ENCODE results near the gene LRRC3C. TPM values are rescaled to one million over a fixed set of nuclear protein-coding genes. Genes with fewer than 3 reads are reported as not detected.

Gene LRRC3C
- total RNA-seq, 6 experiments from 2014 or later = not detected

DNA sequence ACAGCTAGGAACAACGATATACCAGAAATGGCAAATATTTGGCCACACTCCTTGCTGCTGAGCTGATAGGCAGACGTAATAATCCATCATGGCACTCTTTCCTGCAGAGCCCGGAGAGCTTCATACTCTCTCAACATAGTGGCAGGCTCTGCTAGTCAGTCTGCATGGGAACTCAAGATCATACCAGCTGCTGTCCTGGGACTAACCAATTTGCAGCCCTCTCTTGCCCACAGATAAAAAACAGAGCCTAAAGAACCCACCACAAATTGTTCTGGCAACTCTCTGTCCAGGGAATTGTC lies 22.6 kb upstream of the LRRC3C start:
- Histone ChIP-seq H3K4me3 (no peak overlapping the region), H3K36me3 (peaks cover 0 to 27% (median 7%) of the 10 kb centered on the region in 4 donors), H3K9me3 (no peaks in the 10 kb centered on the region), H3K27ac (peak overlapping the region in 1 of 3 donors; percentile 6), H3K4me1 (peaks cover 0 to 11% (median 3%) of the 10 kb centered on the region in 4 donors), H3K27me3 (no peaks in the 10 kb centered on the region)
- TF ChIP-seq, protein P1, sequence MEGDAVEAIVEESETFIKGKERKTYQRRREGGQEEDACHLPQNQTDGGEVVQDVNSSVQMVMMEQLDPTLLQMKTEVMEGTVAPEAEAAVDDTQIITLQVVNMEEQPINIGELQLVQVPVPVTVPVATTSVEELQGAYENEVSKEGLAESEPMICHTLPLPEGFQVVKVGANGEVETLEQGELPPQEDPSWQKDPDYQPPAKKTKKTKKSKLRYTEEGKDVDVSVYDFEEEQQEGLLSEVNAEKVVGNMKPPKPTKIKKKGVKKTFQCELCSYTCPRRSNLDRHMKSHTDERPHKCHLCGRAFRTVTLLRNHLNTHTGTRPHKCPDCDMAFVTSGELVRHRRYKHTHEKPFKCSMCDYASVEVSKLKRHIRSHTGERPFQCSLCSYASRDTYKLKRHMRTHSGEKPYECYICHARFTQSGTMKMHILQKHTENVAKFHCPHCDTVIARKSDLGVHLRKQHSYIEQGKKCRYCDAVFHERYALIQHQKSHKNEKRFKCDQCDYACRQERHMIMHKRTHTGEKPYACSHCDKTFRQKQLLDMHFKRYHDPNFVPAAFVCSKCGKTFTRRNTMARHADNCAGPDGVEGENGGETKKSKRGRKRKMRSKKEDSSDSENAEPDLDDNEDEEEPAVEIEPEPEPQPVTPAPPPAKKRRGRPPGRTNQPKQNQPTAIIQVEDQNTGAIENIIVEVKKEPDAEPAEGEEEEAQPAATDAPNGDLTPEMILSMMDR (IDR thresholded peaks at IDR 0.05) = no peak
- TF ChIP-seq POLR2A (IDR thresholded peaks at IDR 0.05) = no peak
- WGBS (ENCODE audit: insufficient coverage, low coverage, low lambda C conversion rate, missing lambda C conversion rate) = 67% methylated on average over 1 of the region's 3 CpGs
- no peak for DNase-seq
- ATAC-seq = peak in 2 of 4 donors; percentile 50 to 57
- intact Hi-C loops (cut with DNase I) = no loop called here

DNA sequence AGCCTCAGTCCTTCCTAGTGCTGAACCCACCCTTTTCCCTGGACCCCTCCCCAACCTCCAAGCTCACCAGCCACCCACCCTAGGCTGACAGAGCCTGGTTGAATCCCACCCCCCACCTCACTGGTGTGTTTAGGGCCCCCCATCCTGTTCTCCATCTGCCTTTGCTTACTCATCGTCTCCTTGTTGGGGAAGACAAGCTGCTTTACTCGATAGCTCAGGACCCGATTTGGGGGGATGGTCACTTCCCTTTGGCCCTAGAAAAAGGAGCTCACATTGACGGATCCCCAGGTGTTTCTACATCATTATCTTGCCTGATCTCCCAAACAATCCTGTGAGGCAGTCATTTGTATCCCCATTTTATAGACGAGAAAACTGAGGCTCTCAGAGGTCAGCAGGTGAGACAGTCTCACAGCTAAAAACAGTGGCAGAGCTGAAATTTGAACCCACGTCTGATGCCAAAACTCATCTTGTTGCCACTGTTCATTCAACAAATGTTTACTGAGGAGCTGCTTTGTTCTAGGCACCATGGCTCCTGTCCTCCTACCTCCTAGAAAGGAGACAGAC lies 18.7 kb upstream of the LRRC3C start:
- no peak overlapping the region for H3K4me3 ChIP-seq
- H3K27me3 ChIP-seq = no peaks in the 10 kb centered on the region
- DNase-seq (no peak), ATAC-seq (no peak)
- no peaks in the 10 kb centered on the region for H3K9me3 ChIP-seq
- intact Hi-C loops (cut with DNase I) = no loop called here
- 79% methylated on average over 3 of the region's 6 CpGs for WGBS (ENCODE audit: insufficient coverage, low coverage, low lambda C conversion rate, missing lambda C conversion rate)
- TF ChIP-seq, protein P1 (IDR thresholded peaks at IDR 0.05) = no peak
- no peak for TF ChIP-seq POLR2A (IDR thresholded peaks at IDR 0.05)
- peaks cover 0 to 31% (median 9%) of the 10 kb centered on the region in 4 donors for H3K36me3 ChIP-seq
- no peak overlapping the region for H3K27ac ChIP-seq
- H3K4me1 ChIP-seq = peaks cover 0 to 20% (median 6%) of the 10 kb centered on the region in 4 donors

DNA sequence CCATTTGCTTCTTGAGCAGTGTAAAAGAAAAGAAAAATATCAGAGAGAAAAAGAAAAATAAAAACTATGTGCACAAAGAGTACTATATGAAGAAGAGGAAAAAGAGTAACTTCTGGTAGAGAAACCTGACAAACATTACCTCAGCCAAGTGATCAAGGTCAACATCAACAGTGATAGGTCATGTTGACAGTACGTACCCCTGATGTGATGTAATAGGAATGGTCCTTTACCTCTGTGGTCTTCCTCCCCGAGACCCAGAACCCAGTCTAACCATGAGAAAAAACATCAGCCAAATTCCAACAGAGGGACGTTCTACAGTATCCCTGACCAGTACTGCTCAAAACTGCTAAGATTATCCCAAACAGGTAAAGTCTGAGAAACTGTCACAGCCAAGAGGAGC lies 13.5 kb upstream of the LRRC3C start:
- no peak for DNase-seq
- H3K4me1 ChIP-seq = peaks cover 0 to 42% (median 12%) of the 10 kb centered on the region in 4 donors
- TF ChIP-seq, protein P1 (IDR thresholded peaks at IDR 0.05) = no peak
- TF ChIP-seq POLR2A (IDR thresholded peaks at IDR 0.05) = no peak
- no peaks in the 10 kb centered on the region for H3K27me3 ChIP-seq
- peak overlapping the region; percentile 40 to 74 (median 64) for H3K27ac ChIP-seq
- ATAC-seq = peak; percentile 64 to 69 (median 66)
- no peaks in the 10 kb centered on the region for H3K9me3 ChIP-seq
- peaks cover 0 to 21% (median 7%) of the 10 kb centered on the region in 4 donors for H3K36me3 ChIP-seq
- 19% methylated on average over 2 of the region's 3 CpGs for WGBS (ENCODE audit: insufficient coverage, low coverage, low lambda C conversion rate, missing lambda C conversion rate)
- intact Hi-C loops (cut with DNase I) = no loop called here
- no peak overlapping the region for H3K4me3 ChIP-seq

DNA sequence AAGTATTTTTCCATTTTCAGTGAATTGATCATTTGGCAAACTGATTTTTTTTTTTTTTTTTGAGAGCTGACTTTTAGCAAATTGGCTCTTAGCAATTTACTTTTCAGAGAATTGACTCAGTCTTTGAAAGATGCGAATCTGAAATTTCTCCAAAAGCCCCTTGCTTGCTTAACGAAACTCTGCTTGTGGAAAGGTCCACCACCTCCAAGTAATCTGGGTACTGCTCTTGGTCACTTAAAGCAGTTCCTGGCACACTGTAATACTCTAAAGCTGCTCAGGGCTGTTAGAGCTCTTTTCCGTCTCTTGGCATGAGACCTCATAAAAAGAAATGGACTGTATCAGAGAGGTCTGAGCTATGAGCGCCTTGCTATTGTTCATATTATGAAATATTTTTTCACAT lies 12.0 kb upstream of the LRRC3C start:
- TF ChIP-seq, protein P1 (IDR thresholded peaks at IDR 0.05) = no peak
- no peak for TF ChIP-seq POLR2A (IDR thresholded peaks at IDR 0.05)
- WGBS (ENCODE audit: insufficient coverage, low coverage, low lambda C conversion rate, missing lambda C conversion rate) = 73% methylated on average over 4 of the region's 4 CpGs
- peak overlapping the region in 2 of 3 donors; percentile 4 to 60 for H3K27ac ChIP-seq
- peaks cover 0 to 8% (median under 1%) of the 10 kb centered on the region in 4 donors for H3K36me3 ChIP-seq
- H3K27me3 ChIP-seq = no peaks in the 10 kb centered on the region
- no peak for DNase-seq
- intact Hi-C loops (cut with DNase I) = no loop called here
- peaks cover 0 to 49% (median 12%) of the 10 kb centered on the region in 4 donors for H3K4me1 ChIP-seq
- H3K4me3 ChIP-seq = no peak overlapping the region
- no peak for ATAC-seq
- no peaks in the 10 kb centered on the region for H3K9me3 ChIP-seq

Measured in right lobe of liver (tissue), 6 donors.